ENCODE data around the gene DENND2A.
A peak's percentile ranks its signal among the peaks of the same experiment; 100 is the strongest.

Gene DENND2A

GRCh38 chr7:140552240-140552679 is 88.4 kb downstream of the DENND2A start:
- no peak overlapping the region for H3K27ac ChIP-seq (ENCODE audit: low read depth, low read length)
- H3K36me3 ChIP-seq (ENCODE audit: control insufficient read depth in 1 of 2, insufficient read depth in 2 of 2, low read length in 2 of 2): no peaks in the 10 kb centered on the region
- no peak overlapping the region for H3K4me3 ChIP-seq (ENCODE audit: low read depth in 1 of 2, low read length in 2 of 2)
- peaks cover 0 to 2% of the 10 kb centered on the region in 2 donors for H3K4me1 ChIP-seq (ENCODE audit: control insufficient read depth in 1 of 2, insufficient read depth in 2 of 2, low read length in 2 of 2)
- H3K9me3 ChIP-seq (ENCODE audit: control insufficient read depth in 1 of 2, low read length in 2 of 2): no peaks in the 10 kb centered on the region
- no peak overlapping the region for H3K9ac ChIP-seq (ENCODE audit: low read depth in 1 of 2, low read length in 2 of 2)
- no peaks in the 10 kb centered on the region for H3K27me3 ChIP-seq (ENCODE audit: control insufficient read depth in 1 of 2, insufficient read depth in 2 of 2, low read length in 2 of 2)

- Histone ChIP-seq H3K36me3 (ENCODE audit: control insufficient read depth in 1 of 2, insufficient read depth in 2 of 2, low read length in 2 of 2) (no peaks in the 10 kb centered on the region), H3K27me3 (ENCODE audit: control insufficient read depth in 1 of 2, insufficient read depth in 2 of 2, low read length in 2 of 2) (no peaks in the 10 kb centered on the region), H3K9ac (ENCODE audit: low read depth in 1 of 2, low read length in 2 of 2) (no peak overlapping the region), H3K4me1 (ENCODE audit: control insufficient read depth in 1 of 2, insufficient read depth in 2 of 2, low read length in 2 of 2) (peaks cover 4 to 9% of the 10 kb centered on the region in 2 donors), H3K27ac (ENCODE audit: low read depth, low read length) (no peak overlapping the region), H3K9me3 (ENCODE audit: control insufficient read depth in 1 of 2, low read length in 2 of 2) (no peaks in the 10 kb centered on the region), H3K4me3 (ENCODE audit: low read depth in 1 of 2, low read length in 2 of 2) (no peak overlapping the region)
Observed at GRCh38 chr7:140551355-140552239, 89.0 kb downstream of the DENND2A start.

GRCh38 chr7:140546947-140547346 is 93.7 kb downstream of the DENND2A start:
- Histone ChIP-seq H3K36me3 (ENCODE audit: control insufficient read depth in 1 of 2, insufficient read depth in 2 of 2, low read length in 2 of 2) (no peaks in the 10 kb centered on the region), H3K9ac (ENCODE audit: low read depth in 1 of 2, low read length in 2 of 2) (no peak overlapping the region), H3K9me3 (ENCODE audit: control insufficient read depth in 1 of 2, low read length in 2 of 2) (no peaks in the 10 kb centered on the region), H3K27ac (ENCODE audit: low read depth, low read length) (no peak overlapping the region), H3K4me3 (ENCODE audit: low read depth in 1 of 2, low read length in 2 of 2) (no peak overlapping the region), H3K27me3 (ENCODE audit: control insufficient read depth in 1 of 2, insufficient read depth in 2 of 2, low read length in 2 of 2) (no peaks in the 10 kb centered on the region), H3K4me1 (ENCODE audit: control insufficient read depth in 1 of 2, insufficient read depth in 2 of 2, low read length in 2 of 2) (peaks cover 15 to 20% of the 10 kb centered on the region in 2 donors)

- Histone ChIP-seq H3K36me3 (ENCODE audit: control insufficient read depth in 1 of 2, insufficient read depth in 2 of 2, low read length in 2 of 2) (no peaks in the 10 kb centered on the region), H3K9me3 (ENCODE audit: control insufficient read depth in 1 of 2, low read length in 2 of 2) (no peaks in the 10 kb centered on the region), H3K4me1 (ENCODE audit: control insufficient read depth in 1 of 2, insufficient read depth in 2 of 2, low read length in 2 of 2) (peaks cover 23 to 28% of the 10 kb centered on the region in 2 donors), H3K27me3 (ENCODE audit: control insufficient read depth in 1 of 2, insufficient read depth in 2 of 2, low read length in 2 of 2) (no peaks in the 10 kb centered on the region), H3K9ac (ENCODE audit: low read depth in 1 of 2, low read length in 2 of 2) (no peak overlapping the region), H3K4me3 (ENCODE audit: low read depth in 1 of 2, low read length in 2 of 2) (no peak overlapping the region), H3K27ac (ENCODE audit: low read depth, low read length) (no peak overlapping the region)
Observed at GRCh38 chr7:140544388-140544826, 96.2 kb downstream of the DENND2A start.

- Histone ChIP-seq H3K36me3 (ENCODE audit: control insufficient read depth in 1 of 2, insufficient read depth in 2 of 2, low read length in 2 of 2) (no peaks in the 10 kb centered on the region), H3K27me3 (ENCODE audit: control insufficient read depth in 1 of 2, insufficient read depth in 2 of 2, low read length in 2 of 2) (no peaks in the 10 kb centered on the region), H3K4me3 (ENCODE audit: low read depth in 1 of 2, low read length in 2 of 2) (no peak overlapping the region), H3K9ac (ENCODE audit: low read depth in 1 of 2, low read length in 2 of 2) (no peak overlapping the region), H3K9me3 (ENCODE audit: control insufficient read depth in 1 of 2, low read length in 2 of 2) (no peaks in the 10 kb centered on the region), H3K27ac (ENCODE audit: low read depth, low read length) (peak overlapping the region; percentile 58), H3K4me1 (ENCODE audit: control insufficient read depth in 1 of 2, insufficient read depth in 2 of 2, low read length in 2 of 2) (peaks cover 23 to 26% of the 10 kb centered on the region in 2 donors)
Observed at GRCh38 chr7:140542228-140542603, 98.4 kb downstream of the DENND2A start.

GRCh38 chr7:140541513-140542227 is 98.9 kb downstream of the DENND2A start:
- H3K4me1 ChIP-seq (ENCODE audit: control insufficient read depth in 1 of 2, insufficient read depth in 2 of 2, low read length in 2 of 2): peaks cover 20% of the 10 kb centered on the region in 2 donors
- H3K27me3 ChIP-seq (ENCODE audit: control insufficient read depth in 1 of 2, insufficient read depth in 2 of 2, low read length in 2 of 2): no peaks in the 10 kb centered on the region
- no peak overlapping the region for H3K9ac ChIP-seq (ENCODE audit: low read depth in 1 of 2, low read length in 2 of 2)
- H3K4me3 ChIP-seq (ENCODE audit: low read depth in 1 of 2, low read length in 2 of 2): peak overlapping the region in 1 of 2 donors; percentile 51
- H3K36me3 ChIP-seq (ENCODE audit: control insufficient read depth in 1 of 2, insufficient read depth in 2 of 2, low read length in 2 of 2): no peaks in the 10 kb centered on the region
- H3K27ac ChIP-seq (ENCODE audit: low read depth, low read length): peak overlapping the region; percentile 58
- no peaks in the 10 kb centered on the region for H3K9me3 ChIP-seq (ENCODE audit: control insufficient read depth in 1 of 2, low read length in 2 of 2)

GRCh38 chr7:140541176-140541512 is 99.5 kb downstream of the DENND2A start:
- no peaks in the 10 kb centered on the region for H3K36me3 ChIP-seq (ENCODE audit: control insufficient read depth in 1 of 2, insufficient read depth in 2 of 2, low read length in 2 of 2)
- no peaks in the 10 kb centered on the region for H3K27me3 ChIP-seq (ENCODE audit: control insufficient read depth in 1 of 2, insufficient read depth in 2 of 2, low read length in 2 of 2)
- peak overlapping the region in 1 of 2 donors; percentile 51 for H3K4me3 ChIP-seq (ENCODE audit: low read depth in 1 of 2, low read length in 2 of 2)
- peaks cover 16 to 17% of the 10 kb centered on the region in 2 donors for H3K4me1 ChIP-seq (ENCODE audit: control insufficient read depth in 1 of 2, insufficient read depth in 2 of 2, low read length in 2 of 2)
- H3K27ac ChIP-seq (ENCODE audit: low read depth, low read length): no peak overlapping the region
- H3K9ac ChIP-seq (ENCODE audit: low read depth in 1 of 2, low read length in 2 of 2): no peak overlapping the region
- H3K9me3 ChIP-seq (ENCODE audit: control insufficient read depth in 1 of 2, low read length in 2 of 2): no peaks in the 10 kb centered on the region

GRCh38 chr7:140540136-140540777 is 100.4 kb downstream of the DENND2A start:
- no peaks in the 10 kb centered on the region for H3K27me3 ChIP-seq (ENCODE audit: control insufficient read depth in 1 of 2, insufficient read depth in 2 of 2, low read length in 2 of 2)
- no peaks in the 10 kb centered on the region for H3K9me3 ChIP-seq (ENCODE audit: control insufficient read depth in 1 of 2, low read length in 2 of 2)
- no peak overlapping the region for H3K4me3 ChIP-seq (ENCODE audit: low read depth in 1 of 2, low read length in 2 of 2)
- no peaks in the 10 kb centered on the region for H3K36me3 ChIP-seq (ENCODE audit: control insufficient read depth in 1 of 2, insufficient read depth in 2 of 2, low read length in 2 of 2)
- no peak overlapping the region for H3K27ac ChIP-seq (ENCODE audit: low read depth, low read length)
- H3K9ac ChIP-seq (ENCODE audit: low read depth in 1 of 2, low read length in 2 of 2): no peak overlapping the region
- peaks cover 16 to 17% of the 10 kb centered on the region in 2 donors for H3K4me1 ChIP-seq (ENCODE audit: control insufficient read depth in 1 of 2, insufficient read depth in 2 of 2, low read length in 2 of 2)

GRCh38 chr7:140539461-140539860 is 101.2 kb downstream of the DENND2A start:
- Histone ChIP-seq H3K27ac (ENCODE audit: low read depth, low read length) (no peak overlapping the region), H3K36me3 (ENCODE audit: control insufficient read depth in 1 of 2, insufficient read depth in 2 of 2, low read length in 2 of 2) (no peaks in the 10 kb centered on the region), H3K9me3 (ENCODE audit: control insufficient read depth in 1 of 2, low read length in 2 of 2) (no peaks in the 10 kb centered on the region), H3K4me1 (ENCODE audit: control insufficient read depth in 1 of 2, insufficient read depth in 2 of 2, low read length in 2 of 2) (peaks cover 12 to 17% of the 10 kb centered on the region in 2 donors), H3K4me3 (ENCODE audit: low read depth in 1 of 2, low read length in 2 of 2) (no peak overlapping the region), H3K9ac (ENCODE audit: low read depth in 1 of 2, low read length in 2 of 2) (no peak overlapping the region), H3K27me3 (ENCODE audit: control insufficient read depth in 1 of 2, insufficient read depth in 2 of 2, low read length in 2 of 2) (no peaks in the 10 kb centered on the region)

All from duodenal mucosa (tissue), 2 donors.